Stimulated activated CD8-positive, alpha-beta memory T cell treated with anti-CD3 and anti-CD28 coated beads, Interleukin-15, amount 100 ng/mL, for 1 hour (primary cell): Measurements from ENCODE around the gene CNOT8.
"Not testable (repeated sequence)": the region's sequence is repeated elsewhere in the genome, so short reads cannot be mapped to it uniquely, and the experiment has no call there.

Source experiments
- DNase-seq: peaks from one replicate; pipeline ENCODE4 v3.0.0-alpha.2; 2020; ENCODE audit warnings: low read depth

CNOT8 gene

DNA sequence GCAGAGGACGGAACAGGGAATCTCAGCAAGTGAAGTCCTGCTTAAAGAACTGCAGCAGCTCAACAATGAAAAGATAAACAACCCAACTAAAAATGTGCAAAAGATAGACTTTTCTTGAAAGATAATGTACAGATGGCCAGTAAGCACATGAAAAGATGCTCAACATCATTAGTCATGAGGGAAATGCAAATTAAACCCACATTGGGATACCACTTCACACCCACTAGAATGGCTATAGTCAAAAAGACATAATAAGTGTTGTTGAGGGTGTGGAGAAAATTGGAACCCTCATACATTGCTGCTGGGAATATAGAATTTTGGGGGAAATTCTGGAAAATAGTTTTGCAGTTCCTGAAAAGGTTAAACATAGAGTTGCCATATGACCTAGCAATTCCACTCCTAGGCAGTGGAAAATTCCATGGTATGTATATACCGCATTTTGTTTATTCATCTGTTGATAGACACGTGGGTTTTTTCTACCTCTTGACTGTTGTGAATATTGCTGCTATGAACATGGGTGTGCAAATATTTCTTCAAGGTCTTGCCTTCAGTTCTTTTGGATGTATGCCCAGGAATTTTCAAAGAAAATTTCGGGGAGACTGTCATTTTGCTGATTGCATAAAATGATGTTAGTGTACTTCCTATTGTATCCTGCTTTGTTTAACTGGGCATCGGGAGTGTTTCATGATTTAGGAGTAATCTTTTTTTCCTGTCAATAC is 7.2 kb downstream of the CNOT8 start:
- DNase-seq: no peak

DNA sequence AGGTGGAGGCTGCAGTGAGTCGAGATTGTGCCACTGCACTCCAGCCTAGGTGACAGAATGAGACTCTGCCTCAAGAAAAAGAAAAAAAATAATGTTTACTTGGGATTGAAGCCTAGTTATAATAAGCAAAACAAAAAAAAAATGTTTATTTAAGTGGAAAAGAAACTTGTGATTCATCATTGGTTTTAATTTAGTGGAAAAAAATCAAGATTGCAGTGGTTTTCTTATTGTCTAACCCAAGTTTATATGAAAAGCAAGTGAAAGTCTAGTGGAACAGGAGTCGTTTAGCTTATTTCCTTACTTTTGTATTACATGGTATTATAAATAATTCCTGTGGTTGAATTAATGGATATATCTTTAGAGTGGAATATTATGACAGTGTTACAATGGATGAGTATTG is 8.4 kb downstream of the CNOT8 start:
- no peak for DNase-seq

DNA sequence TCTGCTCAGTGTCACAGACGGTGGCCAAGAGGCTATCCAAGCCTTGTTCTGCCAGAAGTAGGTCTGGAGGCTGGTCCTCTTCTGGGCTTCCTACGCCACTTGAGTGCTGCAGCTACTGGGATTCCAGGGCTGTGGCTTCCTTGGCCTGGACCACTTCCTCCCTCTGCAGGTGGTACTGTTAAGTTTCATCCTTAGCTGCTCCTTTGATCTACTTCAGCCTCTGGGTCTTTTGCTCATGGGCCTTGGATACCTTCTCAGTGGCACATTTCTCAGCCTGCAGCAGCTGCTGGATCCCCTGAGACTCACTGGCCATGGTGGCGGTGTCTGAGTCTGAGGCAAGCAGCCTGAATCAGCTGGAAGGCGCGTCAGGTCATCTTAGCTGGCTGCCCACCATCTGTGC is 10.3 kb downstream of the CNOT8 start:
- DNase-seq: no peak

DNA sequence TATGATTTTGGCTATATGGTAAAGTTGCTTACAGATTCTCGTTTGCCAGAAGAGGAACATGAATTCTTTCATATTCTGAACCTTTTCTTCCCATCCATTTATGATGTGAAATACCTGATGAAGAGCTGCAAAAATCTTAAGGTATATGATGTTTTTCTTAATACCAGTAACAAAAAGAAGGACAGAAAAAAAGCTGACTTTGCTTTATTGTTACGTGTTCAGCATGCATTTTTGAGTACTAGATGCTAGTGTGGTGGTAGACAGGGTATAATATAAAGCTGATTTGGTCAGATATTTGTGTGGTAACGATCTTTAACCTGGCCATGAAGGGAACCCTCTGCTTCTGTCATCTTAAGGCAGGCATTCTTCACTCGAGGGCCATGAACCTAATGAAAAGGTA is 13.3 kb downstream of the CNOT8 start:
- no peak for DNase-seq

DNA sequence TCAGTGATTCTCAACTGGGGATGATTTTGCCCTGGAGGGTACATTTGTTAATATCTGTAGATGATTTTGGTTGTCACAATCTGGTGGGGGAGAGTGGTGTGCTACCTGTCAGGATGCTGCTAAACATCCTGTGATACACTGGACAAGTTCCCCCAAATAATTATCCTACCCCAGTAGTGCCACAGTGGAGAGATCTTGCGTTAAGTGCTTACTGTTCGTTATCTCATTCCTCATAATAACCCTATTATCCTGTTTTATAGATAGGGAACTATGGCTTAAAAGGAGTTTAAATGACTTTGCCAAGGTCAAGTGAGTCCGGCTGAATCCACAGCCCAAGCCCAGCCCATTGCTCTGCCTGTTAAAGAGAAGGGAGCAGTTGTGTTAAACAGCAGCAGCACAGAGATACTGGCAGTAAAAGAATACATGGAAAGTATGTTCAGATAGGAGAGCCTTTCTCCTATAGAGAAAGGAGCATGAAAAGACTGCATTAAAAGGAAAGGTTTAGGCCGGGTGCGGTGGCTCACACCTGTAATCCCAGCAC is 15.4 kb downstream of the CNOT8 start:
- no peak for DNase-seq

DNA sequence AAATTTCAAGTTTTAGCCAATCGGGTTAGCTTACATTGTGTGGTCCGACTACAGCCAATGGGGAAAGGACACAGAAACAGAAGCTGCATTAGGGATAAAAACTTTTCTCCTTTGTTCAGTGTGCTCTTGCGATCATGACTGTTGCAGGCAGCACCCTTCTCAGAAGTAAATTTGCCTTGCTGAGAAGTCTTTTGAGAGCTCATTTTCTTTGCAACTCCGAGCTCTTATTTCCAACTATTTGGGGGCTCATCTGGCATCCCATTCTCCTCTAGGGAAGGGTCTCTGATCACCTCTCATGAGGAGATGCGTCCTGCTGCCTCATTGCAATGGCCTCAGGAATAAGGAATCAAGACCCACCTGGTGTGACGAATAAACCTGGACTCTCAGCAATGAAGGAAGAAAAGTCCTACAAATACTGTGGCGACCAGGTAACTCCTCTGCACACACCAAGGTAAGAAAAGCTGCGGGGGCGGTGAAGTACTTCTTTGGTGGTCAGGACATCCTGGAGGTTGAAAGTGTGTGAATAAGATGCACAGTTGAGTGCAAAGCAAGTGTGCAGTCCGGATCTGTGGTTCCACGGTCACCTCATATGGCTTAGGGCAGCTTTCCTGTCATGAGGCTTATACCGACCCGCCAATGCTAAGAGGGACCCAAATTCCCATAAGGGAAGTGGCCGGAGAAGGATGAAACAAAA is 20.4 kb downstream of the CNOT8 start:
- DNase-seq: no peak

DNA sequence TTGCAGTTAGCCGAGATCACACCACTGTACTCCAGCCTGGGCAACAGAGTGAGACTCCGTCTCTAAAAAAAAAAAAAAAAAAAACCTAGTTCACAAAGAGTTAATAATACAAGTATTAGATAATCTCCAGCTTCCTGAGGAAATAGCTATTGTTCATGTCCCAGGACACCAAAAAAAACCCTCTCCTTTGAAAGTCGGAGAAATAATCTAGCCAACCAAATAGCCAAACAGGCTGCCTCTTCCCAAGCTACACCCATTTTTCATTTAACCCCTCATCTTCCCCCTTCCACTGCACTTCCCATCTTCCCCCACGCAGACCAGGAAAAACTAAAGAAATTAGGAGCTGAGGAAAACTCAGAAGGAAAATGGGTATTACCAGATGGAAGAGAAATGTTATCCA is 23.6 kb downstream of the CNOT8 start:
- DNase-seq: no peak

DNA sequence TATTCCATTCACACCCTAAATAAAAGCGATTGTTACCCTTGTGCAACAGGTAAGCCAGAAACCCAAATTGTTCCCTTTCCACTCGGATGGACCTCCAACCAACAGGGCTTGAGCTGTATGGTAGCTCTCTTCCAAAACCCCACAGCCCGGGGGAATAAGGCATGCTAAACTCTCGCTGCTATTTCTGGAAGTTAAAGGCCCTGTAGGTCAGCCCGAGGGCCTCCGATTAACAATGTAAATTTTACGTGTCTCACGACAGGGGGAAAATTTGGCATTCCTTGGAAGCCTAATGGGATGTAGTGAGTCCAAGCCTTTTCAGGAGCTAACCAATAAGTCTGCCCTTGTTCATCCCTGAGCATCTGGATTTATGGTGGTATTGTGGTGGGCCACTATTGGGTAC is 26.0 kb downstream of the CNOT8 start:
- DNase-seq: no peak

DNA sequence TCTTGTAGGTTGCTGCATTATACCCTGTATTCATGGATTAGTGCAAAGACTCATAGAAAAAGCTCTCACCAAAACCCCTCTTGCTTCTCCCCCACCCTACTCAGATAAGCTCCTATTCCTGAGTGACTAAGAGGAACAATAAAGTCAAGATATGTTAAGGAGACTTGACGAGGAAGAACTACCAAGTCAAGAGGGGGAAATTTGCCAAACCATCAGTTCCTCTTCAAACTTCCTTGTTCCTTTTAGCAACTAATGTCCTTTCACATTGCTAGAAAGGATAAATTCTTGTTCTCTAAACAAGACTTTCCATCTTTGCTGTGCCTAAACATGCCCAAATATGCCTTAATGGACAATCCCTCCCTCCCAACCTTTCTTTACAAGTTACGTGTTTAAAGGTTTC is 27.0 kb downstream of the CNOT8 start:
- DNase-seq: no peak

DNA sequence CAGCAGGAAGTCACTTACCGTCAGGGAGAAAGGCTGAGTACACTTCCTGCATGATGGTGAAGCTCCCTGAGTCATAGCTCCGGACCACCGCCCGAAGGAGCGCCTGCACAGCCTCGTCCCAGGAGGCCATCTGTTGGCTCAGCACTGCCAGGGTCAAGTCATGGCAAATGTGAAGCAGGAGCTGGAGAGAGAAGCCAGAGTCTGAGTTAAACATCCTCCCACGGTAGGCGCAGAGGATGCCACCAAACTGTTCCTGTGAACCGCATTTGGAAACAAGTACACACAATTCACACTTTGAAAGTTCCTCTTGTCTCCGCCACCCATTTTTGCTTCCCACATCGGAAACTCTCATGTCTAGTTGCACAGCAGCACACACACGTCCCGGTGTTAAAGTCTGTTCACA is 33.9 kb downstream of the CNOT8 start:
- DNase-seq: no peak

DNA sequence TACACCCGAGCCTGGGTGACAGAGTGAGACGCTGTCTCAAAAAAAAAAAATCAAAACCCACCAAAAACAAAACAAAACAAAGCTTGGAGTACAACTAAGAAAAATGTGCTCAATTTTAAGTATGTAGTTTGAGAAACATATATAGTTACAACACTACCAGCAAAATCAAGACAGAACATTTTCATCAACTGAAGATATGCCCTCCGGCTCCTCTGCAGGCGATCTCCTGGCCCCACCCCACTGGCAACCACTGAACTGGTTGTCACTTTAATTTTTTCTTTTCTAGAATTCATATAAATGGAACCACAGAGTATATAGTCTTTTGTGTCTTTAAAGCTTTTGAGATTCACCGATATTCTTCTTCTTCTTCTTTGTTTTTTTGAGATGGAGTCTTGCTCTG is 35.0 kb downstream of the CNOT8 start:
- no peak for DNase-seq

DNA sequence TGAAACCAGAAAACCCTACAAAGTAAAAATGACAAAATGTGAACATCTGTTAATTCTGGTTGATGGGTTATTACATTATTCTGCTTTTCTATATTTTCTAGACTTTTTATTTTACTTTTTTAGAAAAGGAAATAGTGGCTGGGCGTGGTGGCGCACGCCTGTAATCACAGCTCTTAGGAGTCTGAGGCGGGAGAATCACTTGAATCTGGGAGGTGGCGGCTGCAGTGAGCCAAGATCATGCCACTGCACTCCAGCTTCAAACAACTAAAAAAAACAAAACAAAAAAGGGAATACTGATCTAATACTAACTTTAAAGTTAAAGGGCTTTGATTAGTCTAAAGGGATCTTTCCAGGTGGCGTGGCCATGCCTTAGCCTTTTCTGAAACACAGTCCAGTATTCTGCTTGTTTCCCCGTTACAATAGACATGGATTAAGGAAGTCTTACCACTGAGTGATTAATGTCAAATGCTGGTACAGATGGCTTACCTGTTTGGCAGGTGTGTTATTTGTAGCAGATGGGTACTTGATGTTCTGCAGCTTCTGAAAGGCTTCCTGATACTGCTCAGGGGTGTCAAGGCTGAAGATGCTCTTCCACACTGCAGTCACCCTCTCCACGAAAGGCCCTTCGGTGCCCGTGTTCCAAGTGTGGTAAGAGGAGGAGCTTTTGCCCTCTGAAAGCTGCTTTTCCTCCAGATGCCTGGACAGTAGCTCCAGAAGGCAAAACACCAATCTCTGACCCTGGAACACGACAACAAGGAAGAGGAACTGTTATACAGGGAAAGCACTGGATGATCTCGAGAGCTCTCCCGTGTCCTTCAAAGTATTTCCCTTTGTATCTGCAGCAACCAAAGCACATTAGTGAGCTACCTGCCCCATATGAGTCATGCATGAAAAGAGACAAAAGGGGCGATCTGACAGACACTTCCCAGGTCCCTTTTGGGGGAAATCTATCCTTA is 37.5 kb downstream of the CNOT8 start:
- no peak for DNase-seq

DNA sequence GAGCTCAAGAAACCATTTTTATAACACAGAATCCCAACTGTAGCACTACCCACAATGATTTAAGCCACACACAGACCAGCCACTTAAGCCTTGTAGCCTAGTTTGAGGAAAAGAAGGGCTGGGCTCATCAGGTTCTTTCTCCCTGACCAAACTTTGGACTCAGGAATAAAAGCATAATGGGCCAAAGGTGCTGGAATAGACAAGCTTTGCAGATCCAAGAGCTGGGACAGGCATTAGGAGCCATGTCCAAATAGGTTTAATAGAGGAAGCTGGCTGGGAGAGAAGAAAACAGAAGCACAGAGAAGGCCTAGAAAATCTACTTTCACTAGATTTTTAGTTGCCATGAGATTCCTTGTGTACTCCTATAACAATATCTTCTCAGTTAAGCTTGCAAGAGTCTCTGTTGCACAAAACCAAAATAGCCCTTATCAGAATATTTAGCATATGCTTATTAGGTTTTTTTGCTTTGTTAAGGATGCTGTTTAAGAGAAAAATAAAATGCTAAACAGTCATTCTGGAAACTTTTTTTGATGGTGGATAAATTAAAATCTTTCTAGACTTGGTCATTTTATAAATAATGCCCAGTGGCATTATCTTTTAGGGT is 38.2 kb downstream of the CNOT8 start:
- no peak for DNase-seq

DNA sequence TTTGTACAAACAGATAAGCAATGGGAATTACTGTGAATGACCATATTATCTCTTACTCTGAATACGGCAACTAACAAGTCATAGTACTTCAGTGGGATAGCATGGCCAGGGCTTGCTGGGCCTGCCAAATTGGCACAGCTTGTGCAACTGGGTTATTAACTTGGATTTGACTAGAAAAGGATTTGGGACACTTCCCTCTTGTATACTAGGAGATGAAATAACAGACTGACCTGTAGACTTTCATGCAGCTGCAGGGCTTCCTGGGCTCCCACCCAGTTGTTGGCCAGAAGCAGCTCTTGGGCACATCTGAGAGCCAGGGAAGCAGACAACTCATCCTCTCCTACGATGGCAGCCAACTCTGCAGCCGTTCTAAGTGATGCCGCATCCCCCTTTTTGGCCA is 39.8 kb downstream of the CNOT8 start:
- no peak for DNase-seq

DNA sequence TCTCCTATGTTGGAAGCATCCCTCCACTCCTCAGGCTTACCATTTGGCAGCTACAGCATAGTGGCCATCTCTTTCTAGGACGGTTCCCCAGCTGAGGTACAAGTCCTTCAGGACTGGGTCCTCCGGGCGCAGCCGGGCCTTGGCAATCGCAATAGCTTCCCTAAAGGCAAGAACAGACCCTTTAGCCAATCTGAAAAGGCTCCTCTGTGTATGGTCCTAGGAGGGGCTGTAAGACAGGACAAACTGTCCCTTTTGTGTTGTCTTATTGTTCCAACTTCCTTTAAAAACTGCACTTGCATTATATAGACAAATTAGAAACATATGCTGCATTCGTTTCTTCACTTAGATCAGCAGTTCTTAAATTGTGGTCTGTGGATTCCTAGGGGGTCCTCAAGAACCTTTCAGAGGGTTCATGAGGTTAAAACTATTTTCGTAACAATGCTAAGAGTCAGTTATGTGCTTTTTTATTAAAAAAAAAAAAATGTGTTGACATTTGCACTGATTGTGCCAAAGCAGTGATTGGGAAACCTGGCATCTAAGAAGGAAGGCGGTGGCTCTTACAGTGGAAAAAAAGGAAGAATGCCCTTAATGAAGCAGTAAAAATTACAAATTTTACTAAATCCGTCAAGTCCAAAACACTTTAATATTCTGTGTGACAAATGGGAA is 40.9 kb downstream of the CNOT8 start:
- no peak for DNase-seq

DNA sequence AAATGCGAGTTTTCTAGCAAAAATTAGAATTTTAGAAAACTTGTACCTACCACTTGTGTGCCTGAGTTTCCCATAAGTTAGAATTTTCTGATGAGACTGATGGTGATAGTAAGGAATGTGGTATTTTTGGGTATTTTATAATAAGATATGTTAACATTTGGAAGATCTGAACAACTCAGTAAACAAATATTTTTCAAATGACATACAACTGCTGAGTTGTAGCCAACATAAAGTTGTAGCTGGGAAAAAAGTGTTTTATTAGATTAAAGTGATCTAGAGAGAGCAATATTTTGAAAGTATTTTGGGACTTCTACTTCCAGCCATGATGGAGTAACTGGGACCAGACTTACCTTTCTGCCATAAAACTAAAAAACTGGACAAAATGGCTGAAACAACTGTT is 41.6 kb downstream of the CNOT8 start:
- DNase-seq: no peak

DNA sequence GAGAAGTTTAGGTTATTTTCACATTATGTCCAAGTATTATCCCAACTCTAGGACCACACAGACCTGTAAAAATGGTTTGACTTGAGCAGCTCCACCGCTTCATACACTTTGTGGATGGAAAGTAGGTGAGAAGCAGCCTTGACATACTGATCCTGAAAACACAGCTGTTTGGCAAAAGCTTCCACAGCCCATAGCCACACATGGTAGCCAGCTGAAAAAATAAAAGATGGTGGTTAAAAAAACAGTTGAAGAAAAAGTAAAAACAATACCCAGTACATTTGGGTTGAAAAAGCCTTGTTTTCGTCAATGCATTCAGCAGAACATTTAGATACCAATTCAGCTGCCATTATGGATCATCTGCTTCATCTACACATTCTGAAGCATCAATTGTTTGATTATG is 42.8 kb downstream of the CNOT8 start:
- DNase-seq: no peak

DNA sequence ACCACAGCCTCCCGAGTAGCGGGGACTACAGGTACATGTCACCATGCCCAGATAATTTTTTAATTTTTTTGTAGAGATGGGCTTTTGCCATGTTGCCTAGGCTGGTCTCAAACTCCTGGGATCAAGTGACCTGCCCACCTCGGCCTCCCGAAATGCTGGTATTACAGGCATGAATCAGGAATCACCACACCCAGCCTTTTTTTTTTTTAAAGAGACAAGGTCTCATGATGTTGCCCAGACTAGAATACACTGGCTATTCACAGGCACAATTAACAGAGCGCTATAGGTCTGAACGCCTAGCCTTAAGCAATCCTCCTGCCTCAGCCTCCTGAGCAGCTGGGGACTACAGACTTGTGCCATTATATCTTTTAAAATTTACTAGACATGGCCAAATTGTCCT is 43.5 kb downstream of the CNOT8 start:
- DNase-seq: no peak

DNA sequence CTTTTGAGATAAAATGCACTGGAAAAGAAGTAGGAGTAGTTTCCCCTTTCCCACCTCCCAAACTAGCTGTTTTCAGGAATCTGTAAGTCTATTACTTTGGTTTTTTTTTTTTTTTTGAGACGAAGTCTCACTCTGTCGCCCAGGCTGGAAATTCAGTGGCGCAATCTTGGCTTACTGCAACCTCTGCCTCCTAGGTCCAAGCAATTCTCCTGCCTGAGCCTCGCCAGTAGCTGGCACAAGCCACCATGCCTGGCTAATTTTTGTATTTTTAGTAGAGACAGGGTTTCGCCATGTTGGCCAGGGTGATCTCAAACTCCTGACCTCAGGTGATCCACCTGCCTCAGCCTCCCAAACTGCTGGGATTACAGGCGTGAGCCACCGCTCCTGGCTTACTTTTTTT is 47.2 kb downstream of the CNOT8 start:
- DNase-seq: not testable (repeated sequence)

DNA sequence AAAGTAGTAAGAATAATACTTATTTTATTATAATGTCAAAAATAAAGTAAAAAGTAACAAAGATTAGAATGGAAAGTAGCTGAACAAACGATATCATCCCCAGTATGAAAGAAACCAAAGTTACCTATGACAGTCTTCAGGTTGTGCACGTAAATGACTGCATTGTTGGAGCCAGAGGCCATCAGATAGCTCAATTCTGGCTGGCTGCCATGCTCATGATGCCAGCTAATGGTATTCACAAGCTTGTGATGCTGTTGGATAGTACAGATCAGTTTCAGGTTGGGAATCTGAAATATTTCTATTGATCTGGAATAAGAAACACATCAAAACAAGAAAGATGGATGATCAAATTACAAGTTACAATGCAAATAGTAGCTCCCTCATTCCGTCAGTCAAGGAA is 58.4 kb downstream of the CNOT8 start:
- DNase-seq: no peak

DNA sequence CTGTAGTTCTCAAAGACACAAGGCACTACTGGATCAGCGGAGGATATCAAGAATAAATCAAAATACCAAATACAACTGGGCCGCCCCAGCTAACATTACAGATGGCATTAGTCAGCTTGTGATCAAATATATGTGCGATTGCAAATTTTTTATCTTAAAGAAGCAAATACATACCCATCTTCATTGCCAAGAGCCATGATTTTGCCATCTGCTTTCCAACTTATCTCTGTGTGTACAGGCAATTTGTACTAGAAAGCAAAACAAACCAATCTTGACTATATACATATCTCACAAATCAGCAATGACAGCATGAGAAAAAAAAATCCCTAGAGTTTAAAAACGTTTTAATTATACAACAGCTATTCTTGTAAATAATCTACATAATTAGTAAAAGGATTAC is 59.3 kb downstream of the CNOT8 start:
- no peak for DNase-seq
